Cerebellar nuclear complex (tissue), 1 donor: ENCODE results near the gene MYH14.

Source experiments
- DNase-seq, 2 experiments: peaks; one replicate each; lab custom pipeline; 2025; lab: John Stamatoyannopoulos, UW

The MYH14 gene

DNA sequence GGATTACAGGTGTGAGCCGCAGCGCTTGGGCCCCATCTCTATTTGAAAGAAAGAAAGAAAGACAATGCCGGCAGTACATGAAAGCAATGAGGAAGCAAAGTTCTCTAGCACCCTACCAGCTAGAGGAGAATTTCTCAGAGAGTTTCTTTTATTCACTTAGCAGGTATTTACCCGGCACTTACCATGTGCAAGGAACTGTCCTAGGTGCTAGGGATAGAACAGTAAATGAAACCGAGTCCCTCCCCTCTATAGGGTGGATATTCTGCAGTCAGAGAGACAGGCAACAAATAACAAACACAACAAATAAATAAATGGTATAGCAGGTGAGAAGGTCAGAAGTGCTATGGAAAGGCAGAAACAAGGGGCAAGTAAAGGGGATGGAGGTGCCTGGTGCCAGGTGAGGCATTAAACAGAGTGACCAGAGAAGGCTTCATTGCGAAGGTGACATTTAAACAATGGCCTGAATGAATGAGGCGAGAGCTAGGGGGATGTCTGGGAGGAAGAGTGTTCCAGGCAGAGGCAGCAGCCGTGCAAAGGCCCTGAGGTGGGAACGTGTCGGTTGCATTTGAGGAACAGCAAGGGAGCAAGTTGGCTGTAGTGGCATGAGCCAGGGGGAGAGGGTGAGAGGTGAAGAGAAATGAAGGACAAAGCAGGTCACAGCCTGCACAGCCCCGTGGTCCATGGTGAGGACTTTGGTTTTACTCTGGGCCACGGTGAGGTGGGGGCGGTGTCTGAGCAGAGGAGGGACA, 10.8 kb upstream of the MYH14 start:
- DNase-seq = no peak

DNA sequence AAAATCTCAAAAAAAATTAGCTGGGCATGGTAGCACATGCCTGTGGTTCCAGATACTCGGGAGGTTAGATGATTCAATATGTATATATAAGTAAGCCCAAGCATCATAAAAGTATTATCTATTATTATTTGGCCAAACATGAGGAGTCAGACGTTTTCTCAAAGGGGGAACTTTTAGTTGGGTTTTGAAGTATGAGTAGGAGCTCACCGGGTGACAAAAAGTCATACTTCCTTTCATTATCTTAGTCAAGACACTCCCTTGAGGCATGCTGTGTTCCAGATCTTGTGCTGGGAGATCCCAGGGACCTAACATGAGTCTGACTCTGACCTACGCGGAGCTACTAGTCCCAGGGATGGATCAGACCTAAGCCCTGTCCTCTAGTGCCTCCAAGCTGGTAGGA, 8.2 kb upstream of the MYH14 start:
- DNase-seq = no peak

DNA sequence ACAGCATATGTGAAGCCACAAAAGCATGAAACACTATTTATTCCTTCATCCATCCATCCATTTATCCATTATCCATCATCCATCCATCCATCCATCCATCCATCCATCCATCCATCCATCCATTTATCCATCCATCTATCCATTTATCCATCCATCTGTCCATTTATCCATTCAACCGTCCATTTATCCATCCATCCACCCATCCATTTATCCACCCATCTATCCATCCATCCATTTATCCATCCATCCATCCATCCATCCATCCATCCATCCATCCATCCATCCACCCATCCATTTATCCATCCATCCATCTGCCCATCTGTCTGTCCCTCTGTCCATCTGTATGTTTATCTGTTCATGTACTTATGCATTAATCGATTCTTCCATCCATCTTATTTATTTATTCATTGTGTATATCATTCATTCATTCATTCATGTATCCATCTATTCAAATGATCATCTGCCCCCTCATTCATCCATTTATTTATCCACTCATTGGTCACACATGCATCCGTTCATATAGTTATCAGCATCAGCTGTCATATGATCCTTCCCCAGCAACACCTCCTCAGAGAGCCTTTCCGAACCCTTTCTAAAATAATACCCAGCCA, 7.0 kb upstream of the MYH14 start:
- no peak for DNase-seq

DNA sequence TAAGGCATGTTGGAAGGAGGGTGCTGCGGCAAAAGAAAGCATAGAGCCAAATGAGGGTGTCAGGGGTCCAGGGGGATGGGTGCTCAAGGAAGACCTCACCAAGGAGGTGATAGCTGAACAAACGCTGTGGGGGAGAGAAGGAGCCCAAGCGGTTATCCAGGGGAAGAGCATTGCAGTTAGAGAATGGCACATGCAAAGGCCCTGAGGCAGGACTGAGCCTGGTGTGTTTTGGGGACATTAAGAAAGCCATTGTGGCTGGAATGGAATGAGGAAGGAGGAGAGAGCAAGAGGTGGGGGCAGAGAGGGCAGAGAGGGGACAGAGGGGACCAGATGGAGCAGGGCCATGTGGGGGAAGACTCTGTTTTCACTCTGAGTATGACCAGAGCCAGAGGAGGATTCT, 6.1 kb upstream of the MYH14 start:
- DNase-seq = no peak

DNA sequence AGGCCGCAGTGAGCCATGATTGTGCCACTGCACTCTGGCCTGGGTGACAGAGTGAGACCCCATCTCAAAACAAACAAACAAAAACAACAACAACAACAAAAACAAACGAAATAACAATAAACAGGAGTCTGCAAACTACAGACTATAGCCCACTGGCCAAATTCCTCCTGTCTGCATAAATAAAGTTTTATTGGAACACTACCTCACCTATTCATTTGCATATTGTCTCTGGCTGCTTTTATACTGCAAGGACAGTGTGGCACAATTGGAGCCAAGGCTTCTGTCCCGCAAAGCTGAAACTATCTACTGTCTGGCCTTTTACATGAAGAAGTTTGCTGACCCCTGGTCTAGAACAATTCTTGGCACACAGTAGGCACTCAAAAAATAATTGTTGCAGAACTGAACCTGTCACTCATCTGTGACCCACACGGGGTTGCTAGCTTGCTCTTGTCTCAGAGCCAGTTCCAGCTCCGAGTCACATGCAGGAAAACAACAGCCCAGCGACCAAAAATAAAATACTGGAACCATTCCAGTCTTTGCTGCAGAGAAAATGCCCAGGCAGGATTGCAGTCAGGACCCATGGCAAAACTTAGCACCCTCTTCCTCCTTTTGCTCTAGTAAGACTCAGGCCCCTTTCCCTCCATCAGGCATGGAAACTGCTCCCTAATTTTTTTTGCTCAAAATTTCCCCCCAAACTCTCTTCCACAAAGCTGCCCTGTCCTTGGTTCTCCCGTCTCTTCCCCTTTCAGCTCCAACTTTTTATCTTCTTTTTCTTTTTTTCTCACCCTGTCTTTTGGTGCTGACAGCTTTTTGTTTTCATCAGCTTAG, 4.8 kb upstream of the MYH14 start:
- DNase-seq = no peak

DNA sequence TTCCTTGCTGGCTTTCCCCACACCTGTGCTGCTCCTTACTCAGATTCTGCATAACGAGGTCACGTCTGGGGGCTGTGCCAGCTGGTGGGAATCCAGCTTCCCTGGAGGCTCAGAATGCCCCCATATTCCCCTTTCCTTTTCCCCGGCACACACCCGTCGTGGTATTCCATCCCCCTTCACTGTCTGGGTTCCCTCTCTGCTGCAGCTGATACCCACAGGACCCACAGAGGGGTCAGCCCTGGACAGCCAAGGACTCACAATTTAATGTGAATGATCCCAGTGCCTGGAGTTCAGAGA, 4.2 kb upstream of the MYH14 start:
- no peak for DNase-seq

DNA sequence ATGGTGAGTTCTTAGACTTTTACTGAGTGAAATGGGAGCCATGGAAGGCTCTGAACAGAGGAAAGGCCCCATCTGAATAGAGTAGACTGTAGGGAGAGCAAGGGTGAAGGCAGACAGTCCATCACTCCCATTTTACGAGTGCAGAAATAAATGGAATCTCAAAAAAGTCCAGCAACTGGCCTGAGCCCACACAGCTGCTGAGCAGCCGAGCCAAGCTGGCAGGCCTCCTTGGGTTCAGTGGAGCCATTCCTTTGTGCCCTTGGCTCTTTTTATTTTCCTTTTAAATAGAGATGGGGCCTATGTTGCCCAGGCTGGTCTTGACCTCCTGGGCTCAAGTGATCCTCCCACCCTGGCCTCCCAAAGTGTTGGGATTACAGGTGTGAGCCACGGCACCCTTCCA, 1.0 kb upstream of the MYH14 start:
- no peak for DNase-seq

DNA sequence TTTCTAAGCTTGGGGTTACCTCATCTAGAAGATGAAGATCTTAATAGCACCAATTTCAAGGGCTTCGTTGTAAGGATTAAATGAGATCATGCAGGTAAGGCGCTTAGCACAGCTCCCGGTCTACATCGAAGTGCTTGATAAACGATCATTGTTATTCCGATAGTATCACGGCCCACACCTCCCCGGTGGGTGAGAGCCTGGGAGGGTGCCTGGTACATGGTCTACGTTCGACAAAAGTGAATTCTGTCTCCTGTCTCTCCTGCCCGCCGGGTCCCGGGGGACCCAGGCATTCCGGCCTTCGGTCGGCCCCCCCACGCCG, 501 bp upstream of the MYH14 start:
- DNase-seq = no peak

DNA sequence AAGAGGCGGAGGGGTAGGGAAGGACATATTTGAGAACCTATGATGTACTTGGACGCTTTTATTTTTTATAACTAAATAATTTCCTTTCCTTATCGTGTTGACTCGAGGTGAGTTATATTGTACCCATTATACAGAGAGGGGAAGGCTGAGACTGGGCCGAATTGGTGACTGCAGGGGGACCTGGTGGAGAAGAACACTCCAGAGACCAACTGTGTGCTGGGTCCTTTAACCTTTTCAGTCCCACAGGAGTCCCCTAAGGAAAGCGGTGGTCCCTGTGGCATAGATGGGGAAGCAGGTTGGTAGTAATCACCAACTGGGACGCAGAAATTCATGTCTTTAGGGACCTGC, 633 bp downstream of the MYH14 start:
- no peak for DNase-seq

DNA sequence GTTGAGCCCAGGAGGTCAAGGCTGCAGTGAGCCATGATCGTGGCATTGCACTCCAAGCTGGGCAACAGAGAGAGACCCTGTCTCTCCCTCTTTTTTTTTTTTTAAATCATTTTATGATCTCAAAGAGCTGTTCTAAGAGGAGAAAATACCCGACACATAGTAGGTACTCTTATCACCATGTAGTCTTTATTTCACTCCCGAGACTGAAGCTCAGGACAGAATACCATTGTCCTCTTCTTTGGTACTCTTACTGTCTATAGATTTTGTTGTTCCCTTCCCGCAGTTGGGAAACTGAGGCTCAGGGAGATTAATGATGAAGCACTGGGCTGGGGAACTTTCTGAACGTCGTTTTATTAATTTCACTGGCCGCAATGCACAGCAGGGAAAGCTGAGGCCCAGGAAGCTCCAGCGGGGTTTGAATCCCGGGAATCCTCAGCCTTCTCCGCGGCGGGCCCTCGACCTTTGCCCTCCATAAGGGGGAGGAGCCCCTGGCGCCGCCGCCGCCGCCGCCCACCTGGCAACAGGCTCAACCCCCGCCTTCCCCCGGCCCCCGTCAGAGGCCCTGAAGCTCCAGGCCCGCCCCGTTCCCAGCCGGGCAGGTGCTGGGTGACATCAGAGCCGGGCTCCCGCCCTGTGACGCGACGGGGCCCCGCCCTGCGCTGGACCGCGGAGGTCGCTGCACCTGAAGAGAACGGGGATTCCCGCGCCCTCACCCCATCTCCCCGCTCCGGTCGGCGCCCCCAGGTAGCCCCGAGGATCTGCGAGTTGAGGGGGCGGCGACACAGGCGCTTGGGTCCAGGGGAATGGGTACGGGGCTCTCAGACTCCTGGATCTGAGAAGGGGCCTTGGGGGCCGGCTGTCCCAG, 1.6 kb downstream of the MYH14 start:
- peak in 1 of 2 experiments; percentile 16 for DNase-seq

DNA sequence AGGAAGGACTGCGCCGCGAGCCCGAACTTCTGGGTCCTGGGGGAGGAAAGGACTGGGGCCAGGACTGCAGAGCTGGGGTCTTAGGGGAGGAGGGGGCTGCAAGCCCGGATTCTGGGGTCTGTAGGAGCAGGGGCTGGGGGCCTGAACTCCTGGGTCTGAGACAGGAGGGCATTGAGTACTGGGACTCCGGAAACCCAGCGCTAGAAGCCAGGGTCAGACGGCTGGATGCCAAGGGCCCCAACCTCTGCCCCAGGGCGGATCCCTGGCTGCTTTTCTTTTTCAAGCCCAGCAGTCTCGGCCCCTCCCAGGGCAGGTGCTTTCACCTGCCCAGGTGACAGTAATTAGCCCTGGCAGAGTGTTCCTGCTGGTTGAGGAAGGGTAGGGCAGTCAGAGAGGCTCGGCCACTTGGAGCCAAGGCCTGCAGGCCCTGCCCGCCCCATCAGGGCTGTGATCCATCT, 2.3 kb downstream of the MYH14 start:
- no peak for DNase-seq

DNA sequence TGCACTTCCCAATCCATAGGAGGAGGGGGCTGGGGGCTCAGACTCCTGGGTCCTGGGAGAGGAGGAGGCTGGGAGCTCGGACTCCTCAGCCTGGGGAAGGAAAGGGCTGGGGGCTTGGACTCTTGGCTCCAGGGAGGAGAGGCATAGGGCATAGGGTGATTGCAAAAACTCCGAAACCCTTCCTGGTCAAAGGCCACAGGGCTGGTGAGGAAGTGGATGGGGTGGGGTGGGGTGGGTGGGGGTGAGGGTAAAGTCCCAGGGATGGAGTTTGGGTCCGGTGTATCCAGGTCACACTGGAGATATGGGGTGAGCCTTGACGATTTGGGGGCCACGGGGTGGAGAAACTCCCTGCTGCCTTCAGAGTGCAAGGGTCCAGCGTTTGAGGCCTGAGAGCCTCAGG, 2.8 kb downstream of the MYH14 start:
- no peak for DNase-seq

DNA sequence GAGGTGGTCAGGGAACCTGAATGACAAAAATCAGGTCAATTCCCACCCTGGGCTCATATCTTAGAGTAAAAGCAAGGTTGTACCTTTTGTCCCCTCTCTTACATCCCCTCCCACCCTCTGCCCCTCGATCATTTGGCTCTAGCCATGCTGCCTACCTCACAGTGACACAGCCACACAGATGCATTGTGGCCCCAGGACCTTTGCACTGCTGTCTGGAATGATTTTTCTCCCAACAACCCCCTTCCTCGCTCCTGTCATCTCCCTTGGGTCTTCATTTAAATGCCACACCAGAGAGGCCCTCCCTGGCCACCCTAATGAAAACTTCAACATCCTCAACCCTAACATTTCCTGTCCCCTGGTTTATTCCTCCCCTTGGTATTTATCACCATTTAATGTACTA, 4.3 kb downstream of the MYH14 start:
- no peak for DNase-seq

DNA sequence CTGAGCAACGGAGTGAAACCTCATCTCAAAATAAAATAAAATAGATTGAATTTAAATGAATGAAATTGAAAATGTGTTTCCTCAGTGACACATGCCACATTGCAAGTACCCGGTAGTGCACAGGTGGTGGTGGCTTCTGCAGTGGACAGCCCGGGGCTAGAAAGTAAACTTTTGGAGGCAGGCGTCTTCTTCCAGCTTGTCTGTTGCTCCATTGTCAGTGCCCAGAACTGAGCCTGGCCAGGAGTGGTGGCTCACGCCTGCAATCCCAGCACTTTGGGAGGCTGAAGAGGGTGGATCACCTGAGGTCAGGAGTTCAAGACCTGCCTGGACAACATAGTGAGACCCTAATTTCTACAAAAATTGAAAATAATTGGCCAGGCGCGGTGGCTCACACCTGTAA, 5.7 kb downstream of the MYH14 start:
- no peak for DNase-seq

DNA sequence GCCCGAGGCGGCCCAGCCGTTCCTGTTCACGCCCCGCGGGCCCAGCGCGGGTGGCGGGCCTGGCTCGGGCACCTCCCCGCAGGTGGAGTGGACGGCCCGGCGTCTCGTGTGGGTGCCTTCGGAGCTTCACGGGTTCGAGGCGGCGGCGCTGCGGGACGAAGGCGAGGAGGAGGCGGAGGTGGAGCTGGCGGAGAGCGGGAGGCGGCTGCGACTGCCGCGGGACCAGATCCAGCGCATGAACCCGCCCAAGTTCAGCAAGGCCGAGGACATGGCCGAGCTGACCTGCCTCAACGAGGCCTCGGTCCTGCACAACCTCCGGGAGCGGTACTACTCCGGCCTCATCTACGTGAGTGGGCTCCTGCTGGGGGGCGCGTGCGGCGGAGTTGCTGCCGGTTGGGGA, 7.0 kb downstream of the MYH14 start:
- DNase-seq = no peak

DNA sequence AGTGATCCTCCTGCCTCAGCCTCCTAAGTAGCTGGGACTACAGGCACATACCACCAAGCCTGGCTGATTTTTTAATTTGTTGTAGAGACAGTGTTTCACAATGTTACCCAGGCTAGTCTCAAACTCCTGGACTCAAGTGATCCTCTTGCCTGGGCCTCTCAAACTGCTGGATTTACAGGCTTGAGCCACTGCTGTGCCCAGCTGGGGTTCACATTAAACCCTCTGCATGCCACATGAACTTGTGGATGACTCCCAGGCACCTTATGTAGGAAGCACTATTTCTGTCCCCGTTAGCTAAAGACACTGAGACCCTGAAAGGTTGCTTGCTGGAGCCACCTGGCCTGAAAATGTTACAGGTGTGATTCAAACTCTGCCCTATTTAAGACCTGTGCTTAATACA, 10.5 kb downstream of the MYH14 start:
- no peak for DNase-seq

DNA sequence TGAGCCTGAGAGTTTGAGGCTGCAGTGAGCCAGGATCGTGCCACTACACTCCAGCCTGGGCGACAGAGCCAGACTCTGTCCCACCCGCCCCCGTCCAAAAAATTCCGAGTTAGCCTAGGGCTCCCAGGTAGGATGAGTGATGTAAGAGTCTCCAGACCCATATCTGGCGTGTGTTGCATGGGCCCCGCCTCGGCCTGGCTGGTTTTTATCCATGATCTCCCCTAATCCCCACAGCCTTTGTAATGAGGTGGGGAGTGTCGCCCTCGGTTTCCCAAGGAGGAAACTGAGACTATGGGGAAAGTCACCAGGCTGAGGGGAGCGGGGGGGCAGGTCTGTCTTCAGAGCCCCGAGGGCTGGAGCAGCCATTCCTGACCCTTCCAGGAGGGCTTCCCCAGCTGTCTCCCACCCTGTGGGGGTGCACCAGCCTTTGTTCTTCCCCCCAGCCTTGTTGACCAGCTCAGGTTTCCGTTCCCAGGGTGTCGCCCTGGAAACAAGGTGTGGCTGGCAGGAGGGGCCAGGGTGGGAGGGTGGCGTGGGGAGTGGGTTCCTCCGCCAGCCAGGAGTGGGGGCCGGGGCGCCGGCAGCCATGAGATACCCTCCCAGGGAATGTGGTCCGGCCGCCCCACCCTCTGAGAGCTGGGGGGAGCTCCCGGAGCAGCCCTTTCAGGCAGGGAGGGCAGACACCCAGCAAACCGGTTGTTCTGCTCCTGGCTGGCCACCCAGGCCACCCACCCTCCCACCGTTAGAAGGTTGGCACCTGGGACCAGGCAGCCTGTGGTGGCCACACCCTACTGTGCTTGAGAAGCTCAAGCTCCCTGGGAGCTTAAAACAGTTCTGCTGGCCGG, 11.5 kb downstream of the MYH14 start:
- DNase-seq = no peak

DNA sequence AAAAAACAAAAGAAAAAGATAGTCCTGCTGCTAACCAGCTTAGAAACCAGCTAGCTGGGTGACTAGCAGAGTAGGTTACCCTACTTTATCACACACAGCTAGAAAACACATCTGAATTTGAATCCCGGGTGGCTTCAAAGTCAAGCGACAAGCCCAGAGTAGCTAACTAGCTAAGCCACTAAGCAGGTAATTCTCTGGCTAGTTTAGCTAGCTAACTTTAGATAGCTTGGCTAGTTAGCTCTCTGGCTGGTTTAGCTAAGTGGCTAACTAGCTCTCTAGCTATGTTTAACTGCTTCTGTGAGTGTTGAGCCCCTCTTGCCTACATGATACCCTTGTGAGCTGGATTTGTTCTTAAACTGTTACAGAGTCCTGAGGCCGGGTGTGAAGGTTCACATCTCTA, 12.4 kb downstream of the MYH14 start:
- no peak for DNase-seq

DNA sequence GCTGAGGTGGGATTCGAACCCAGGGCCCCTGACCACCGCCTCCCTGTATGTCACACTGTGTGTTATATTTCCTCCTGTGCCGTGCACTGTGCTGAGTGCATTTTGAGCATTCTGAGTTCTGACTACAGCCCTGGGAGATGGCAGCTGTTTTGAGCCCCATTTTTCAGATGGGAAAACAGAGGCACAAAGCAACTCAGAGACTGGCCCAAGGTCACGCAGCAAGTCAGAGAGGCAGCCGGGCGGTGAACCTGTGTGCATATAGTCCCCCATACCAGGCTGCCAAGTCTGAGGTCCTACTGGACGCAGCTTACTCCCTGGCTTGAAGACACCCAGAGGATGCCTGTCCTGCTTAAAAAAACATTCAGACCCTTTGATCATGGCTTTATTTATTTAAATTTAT, 17.7 kb downstream of the MYH14 start:
- no peak for DNase-seq

DNA sequence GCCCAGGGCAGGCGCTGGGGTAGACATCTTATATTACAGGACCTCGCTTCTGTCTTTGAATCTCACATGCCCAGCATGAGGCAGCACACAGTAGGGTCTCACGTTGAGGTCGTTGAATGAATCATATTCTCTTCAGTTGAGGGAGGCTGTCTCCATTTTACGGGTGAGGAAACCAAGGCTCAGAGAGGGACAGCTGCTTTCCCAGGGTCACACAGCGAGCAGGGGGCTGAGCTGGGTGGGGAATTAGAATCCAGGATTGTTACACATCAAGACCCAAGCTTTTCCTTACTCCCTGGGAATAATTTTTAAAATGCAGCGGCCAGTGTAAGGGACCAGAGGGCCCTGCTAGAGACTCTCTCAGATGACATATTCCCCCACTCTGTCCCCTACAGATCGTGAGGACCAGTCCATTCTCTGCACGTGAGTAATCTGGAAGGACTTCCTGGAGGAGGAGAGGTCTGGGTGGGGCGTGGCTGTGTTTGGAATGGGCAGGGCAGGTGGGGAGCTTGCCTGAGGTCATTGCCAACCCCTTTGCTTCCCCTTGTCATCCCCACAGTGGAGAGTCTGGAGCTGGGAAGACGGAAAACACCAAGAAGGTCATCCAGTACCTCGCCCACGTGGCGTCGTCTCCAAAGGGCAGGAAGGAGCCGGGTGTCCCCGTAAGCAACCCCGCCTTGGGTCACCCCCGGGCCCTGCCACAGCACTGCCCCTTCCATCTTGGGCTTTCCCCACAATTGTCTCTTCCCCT, 19.4 kb downstream of the MYH14 start:
- DNase-seq = no peak

DNA sequence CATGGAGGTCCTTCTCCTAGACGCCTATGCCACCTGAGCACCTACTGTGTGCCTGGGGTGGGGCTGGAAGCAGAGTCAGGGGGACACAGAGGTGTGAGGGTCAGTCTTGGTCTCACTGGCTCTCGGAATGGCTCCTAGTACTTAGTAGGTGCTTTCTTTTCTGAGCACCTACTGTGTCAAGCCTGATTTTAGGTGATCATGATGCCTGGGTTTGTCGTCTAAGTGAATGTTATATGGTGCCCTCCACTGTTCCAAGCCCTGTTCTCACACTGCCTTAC, 20.0 kb downstream of the MYH14 start:
- no peak for DNase-seq
